K562 (cell line): ENCODE results near the gene GNRHR. TPM values are rescaled to one million over a fixed set of nuclear protein-coding genes. Genes with fewer than 3 reads are reported as not detected.

Source experiments
- ARID1B ChIP-seq: fragments of 450-650 bp; IDR thresholded peaks from 2 replicates; pipeline ENCODE4 v1.6.1; 2016; ENCODE audit warnings: antibody characterized with exemption, mild to moderate bottlenecking, inconsistent platforms
- ATF2 ChIP-seq: sonication (generic); formaldehyde crosslinking; IDR thresholded peaks from 2 replicates; pipeline ENCODE4 v1.8.1; 2022; ENCODE audit warnings: missing genetic modification reagents
- DDX20 ChIP-seq: fragments of 450-650 bp; IDR thresholded peaks from 2 replicates; pipeline ENCODE4 v1.6.1; 2016; ENCODE audit warnings: missing genetic modification characterization, low read depth, mild to moderate bottlenecking, missing compliant biosample characterization, moderate library complexity
- IRF2 ChIP-seq: sonication (generic); formaldehyde crosslinking; IDR thresholded peaks from 2 replicates; pipeline ENCODE4 v1.8.1; 2022; ENCODE audit warnings: mild to moderate bottlenecking, missing genetic modification reagents
- MCM2 ChIP-seq: fragments of 450-650 bp; IDR thresholded peaks from 2 replicates; pipeline ENCODE4 v1.6.1; 2017; ENCODE audit warnings: low read depth, mild to moderate bottlenecking
- POLR3G ChIP-seq: IDR thresholded peaks from 2 replicates; pipeline ENCODE4 v1.6.1; 2011; ENCODE audit not compliant: insufficient read length, insufficient replicate concordance; ENCODE audit errors: extremely low read depth
- RFX7 ChIP-seq: fragments of 250-450 bp; sonication (Bioruptor Pico); IDR thresholded peaks from 2 replicates; pipeline ENCODE4 v1.5.1; 2021; ENCODE audit warnings: mild to moderate bottlenecking
- SIX5 ChIP-seq, 2 experiments: IDR thresholded peaks; 2 replicates each; pipeline ENCODE4 v1.6.1; 2011; ENCODE audit warnings: low read length in 2 of 2, borderline replicate concordance in 1 of 2, low read depth in 1 of 2, mild to moderate bottlenecking in 1 of 2, moderate library complexity in 1 of 2; ENCODE audit not compliant: insufficient read depth in 1 of 2
- TEAD1 ChIP-seq, 2 experiments: fragments of 450-650 bp in 1 of 2; sonication (generic) in 1 of 2; formaldehyde crosslinking; IDR thresholded peaks; 2 replicates each; pipeline versions ENCODE4 v1.4.0 to v1.8.0; 2020 to 2022; ENCODE audit warnings: mild to moderate bottlenecking in 2 of 2, missing genetic modification reagents in 1 of 2
- TEAD2 ChIP-seq: fragments of 450-650 bp; IDR thresholded peaks from 2 replicates; pipeline ENCODE4 v1.6.1; 2016; ENCODE audit warnings: missing genetic modification characterization, control low read depth, missing compliant biosample characterization
- ZNF121 ChIP-seq: sonication (generic); formaldehyde crosslinking; conservative IDR thresholded peaks from 2 replicates; pipeline ENCODE4 v1.8.0; 2022; ENCODE audit warnings: missing genetic modification reagents
- ZNF589 ChIP-seq: fragments of 200-800 bp; sonication (Bioruptor generic); IDR thresholded peaks from 2 replicates; pipeline ENCODE4 v1.6.1; 2016; ENCODE audit warnings: low read depth, missing genetic modification characterization, missing compliant biosample characterization
- polyA plus RNA-seq, 8 experiments: library from polyadenylated mRNA; depleted of rRNA in 4 of 8; stranded (reverse) in 5 of 8; unstranded in 3 of 8; fragments of >200 nt; fragmentation: Nextera tagmentation in 2 of 8; fragmentation: Illumina TruSeq in 1 of 8; extraction: Ambion mirVana in 2 of 8; extraction: Trizol in 1 of 8; gene quantifications; 2 replicates each; pipeline versions ENCODE4 v1.2.1 to v1.2.3, GENCODE V29; 2011 to 2014; ENCODE audit warnings: inconsistent platforms in 1 of 8, missing spikeins in 1 of 8
- total RNA-seq, 7 experiments: library from RNA; depleted of rRNA in 6 of 7; stranded (reverse); fragments of >200 nt in 6 of 7; fragmentation: Illumina TruSeq in 2 of 7; extraction: Trizol in 2 of 7; gene quantifications; 2 replicates each; pipeline versions ENCODE4 v1.2.1 to v1.2.3, GENCODE V29; 2011 to 2021; ENCODE audit warnings: low replicate concordance in 1 of 7
- TF ChIP-seq, protein P1 (sequence below): sonication (generic); formaldehyde crosslinking; IDR thresholded peaks from 2 replicates; pipeline ENCODE4 v1.8.0; 2023; ENCODE audit warnings: mild to moderate bottlenecking, missing genetic modification reagents
- TF ChIP-seq, protein P2 (sequence below), 2 experiments: fragments of 450-650 bp; conservative IDR thresholded peaks; 2 replicates each; pipeline ENCODE4 v1.6.1; 2017; ENCODE audit warnings: mild to moderate bottlenecking in 2 of 2, moderate library complexity in 2 of 2
- TF ChIP-seq, protein P3 (sequence below), 2 experiments: IDR thresholded peaks in 1 of 2; conservative IDR thresholded peaks in 1 of 2; 2 replicates each; pipeline ENCODE4 v1.6.1; 2016; ENCODE audit warnings: low read depth in 2 of 2, mild to moderate bottlenecking in 1 of 2, missing compliant biosample characterization in 1 of 2, missing genetic modification characterization in 1 of 2, moderate library complexity in 1 of 2

Gene GNRHR
- total and polyA plus RNA-seq, 9 of the 15 experiments (the other 6 are each of a cell fraction or from before 2014, with no cell fraction given), result 0.06 to 0.13 TPM; not detected in 7

DNA sequence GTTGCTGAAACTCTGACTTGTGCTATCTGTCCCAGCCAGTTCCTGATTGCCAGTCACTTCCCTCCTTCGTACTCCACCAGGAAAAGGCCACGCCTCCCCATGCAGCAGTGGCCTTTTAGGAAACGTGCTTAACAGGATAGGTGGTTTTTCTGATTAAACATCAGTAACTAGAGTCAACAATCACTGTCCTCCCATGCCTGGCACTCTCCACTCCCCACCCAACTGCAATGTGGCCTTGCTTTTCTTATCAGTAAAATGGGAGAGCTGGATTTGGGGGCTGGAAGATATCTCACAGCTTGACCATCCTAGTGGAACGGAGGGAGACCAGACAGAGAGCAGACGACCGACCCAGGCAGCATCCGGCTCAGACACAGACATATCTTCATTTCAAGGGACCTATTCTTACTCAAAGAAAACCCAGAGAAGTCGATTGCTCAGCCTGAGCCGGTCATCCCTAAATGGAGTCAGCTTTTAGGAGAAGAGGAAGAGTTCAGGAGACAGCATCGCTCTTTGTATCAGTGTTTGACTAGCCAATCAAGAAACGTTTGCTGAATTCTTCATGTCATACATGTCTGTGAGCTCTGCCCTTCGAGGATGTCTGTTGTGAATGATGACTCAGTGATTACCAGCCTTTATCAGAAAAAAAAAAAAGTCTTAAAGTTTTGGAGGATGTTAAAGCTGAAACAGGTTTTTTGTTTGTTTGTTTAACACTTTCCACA is 40.5 kb downstream of the GNRHR start (continued):
- TF ChIP-seq, protein P1, sequence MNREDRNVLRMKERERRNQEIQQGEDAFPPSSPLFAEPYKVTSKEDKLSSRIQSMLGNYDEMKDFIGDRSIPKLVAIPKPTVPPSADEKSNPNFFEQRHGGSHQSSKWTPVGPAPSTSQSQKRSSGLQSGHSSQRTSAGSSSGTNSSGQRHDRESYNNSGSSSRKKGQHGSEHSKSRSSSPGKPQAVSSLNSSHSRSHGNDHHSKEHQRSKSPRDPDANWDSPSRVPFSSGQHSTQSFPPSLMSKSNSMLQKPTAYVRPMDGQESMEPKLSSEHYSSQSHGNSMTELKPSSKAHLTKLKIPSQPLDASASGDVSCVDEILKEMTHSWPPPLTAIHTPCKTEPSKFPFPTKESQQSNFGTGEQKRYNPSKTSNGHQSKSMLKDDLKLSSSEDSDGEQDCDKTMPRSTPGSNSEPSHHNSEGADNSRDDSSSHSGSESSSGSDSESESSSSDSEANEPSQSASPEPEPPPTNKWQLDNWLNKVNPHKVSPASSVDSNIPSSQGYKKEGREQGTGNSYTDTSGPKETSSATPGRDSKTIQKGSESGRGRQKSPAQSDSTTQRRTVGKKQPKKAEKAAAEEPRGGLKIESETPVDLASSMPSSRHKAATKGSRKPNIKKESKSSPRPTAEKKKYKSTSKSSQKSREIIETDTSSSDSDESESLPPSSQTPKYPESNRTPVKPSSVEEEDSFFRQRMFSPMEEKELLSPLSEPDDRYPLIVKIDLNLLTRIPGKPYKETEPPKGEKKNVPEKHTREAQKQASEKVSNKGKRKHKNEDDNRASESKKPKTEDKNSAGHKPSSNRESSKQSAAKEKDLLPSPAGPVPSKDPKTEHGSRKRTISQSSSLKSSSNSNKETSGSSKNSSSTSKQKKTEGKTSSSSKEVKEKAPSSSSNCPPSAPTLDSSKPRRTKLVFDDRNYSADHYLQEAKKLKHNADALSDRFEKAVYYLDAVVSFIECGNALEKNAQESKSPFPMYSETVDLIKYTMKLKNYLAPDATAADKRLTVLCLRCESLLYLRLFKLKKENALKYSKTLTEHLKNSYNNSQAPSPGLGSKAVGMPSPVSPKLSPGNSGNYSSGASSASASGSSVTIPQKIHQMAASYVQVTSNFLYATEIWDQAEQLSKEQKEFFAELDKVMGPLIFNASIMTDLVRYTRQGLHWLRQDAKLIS (CRISPR knock-in tag), result no peak
- TF ChIP-seq ATF2 (CRISPR knock-in tag) (no peak), ZNF121 (CRISPR knock-in tag) (no peak), IRF2 (CRISPR knock-in tag) (no peak), ARID1B (peak; percentile 47), TEAD1 (CRISPR knock-in tag; IDR thresholded peaks at IDR 0.05) (no peak), ZNF589 (no peak), POLR3G (no peak), DDX20 (tag) (no peak), MCM2 (no peak), SIX5 (IDR thresholded peaks at IDR 0.05; ENCODE audit: borderline replicate concordance in 1 of 2, insufficient read depth in 1 of 2, low read depth in 1 of 2, low read length in 2 of 2) (no peak), RFX7 (CRISPR knock-in tag) (no peak), TEAD2 (no peak; the same call in 1 of the 2 replicates)
- TF ChIP-seq, protein P2, sequence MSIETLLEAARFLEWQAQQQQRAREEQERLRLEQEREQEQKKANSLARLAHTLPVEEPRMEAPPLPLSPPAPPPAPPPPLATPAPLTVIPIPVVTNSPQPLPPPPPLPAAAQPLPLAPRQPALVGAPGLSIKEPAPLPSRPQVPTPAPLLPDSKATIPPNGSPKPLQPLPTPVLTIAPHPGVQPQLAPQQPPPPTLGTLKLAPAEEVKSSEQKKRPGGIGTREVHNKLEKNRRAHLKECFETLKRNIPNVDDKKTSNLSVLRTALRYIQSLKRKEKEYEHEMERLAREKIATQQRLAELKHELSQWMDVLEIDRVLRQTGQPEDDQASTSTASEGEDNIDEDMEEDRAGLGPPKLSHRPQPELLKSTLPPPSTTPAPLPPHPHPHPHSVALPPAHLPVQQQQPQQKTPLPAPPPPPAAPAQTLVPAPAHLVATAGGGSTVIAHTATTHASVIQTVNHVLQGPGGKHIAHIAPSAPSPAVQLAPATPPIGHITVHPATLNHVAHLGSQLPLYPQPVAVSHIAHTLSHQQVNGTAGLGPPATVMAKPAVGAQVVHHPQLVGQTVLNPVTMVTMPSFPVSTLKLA (conservative IDR thresholded peaks at IDR 0.05), result peak; percentile 36 to 64; a peak in 2 of 4 replicates
- TF ChIP-seq, protein P3, sequence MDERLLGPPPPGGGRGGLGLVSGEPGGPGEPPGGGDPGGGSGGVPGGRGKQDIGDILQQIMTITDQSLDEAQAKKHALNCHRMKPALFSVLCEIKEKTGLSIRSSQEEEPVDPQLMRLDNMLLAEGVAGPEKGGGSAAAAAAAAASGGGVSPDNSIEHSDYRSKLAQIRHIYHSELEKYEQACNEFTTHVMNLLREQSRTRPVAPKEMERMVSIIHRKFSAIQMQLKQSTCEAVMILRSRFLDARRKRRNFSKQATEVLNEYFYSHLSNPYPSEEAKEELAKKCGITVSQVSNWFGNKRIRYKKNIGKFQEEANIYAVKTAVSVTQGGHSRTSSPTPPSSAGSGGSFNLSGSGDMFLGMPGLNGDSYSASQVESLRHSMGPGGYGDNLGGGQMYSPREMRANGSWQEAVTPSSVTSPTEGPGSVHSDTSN (CRISPR knock-in tag; IDR thresholded peaks at IDR 0.05; ENCODE audit: low read depth), result no peak
- TF ChIP-seq, protein P3 (tag; conservative IDR thresholded peaks at IDR 0.05; ENCODE audit: low read depth), result peak; percentile 50
